ENCODE data around the gene HERPUD1.
"Not testable (repeated sequence)": the region's sequence is repeated elsewhere in the genome, so short reads cannot be mapped to it uniquely, and the experiment has no call there.

Gene HERPUD1

DNA sequence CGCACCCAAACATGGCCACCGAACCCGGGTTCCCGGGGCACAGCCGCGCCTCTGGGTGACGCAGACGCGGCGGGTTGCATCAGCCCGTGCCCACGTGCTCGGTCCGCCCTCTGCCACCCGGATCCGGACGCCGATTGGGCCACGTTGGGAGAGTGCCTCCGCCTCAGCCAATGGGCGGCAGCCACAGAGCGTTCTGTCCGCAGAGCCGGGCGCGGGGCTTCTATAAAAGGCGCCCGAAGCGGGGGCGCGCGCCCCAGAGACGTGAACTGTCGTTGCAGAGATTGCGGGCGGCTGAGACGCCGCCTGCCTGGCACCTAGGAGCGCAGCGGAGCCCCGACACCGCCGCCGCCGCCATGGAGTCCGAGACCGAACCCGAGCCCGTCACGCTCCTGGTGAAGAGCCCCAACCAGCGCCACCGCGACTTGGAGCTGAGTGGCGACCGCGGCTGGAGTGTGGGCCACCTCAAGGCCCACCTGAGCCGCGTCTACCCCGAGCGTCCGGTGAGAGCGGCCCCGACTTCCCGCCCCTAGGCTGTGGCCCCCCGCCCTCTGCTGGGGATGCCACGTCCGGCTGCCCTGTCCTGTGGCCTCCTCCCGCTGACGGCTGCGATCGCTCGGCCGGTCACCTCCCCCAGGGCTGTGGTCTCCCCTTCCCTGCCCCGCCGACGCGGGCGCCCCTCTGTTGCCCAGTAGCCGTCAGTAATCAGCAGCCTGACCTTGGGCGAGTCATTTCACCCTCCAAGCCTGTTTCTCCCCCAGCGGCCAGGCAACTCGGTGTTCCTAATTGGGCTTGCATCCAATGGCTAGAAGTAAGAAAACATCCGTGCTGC is at the start of gene HERPUD1:
Gene HERPUD1, plus strand, starts transcription at position 251 of the 829 bp plus-strand sequence. Its CDS starts 103 bp downstream, at position 354.
- DNase-seq, result peak; percentile 99

GRCh38 chr16:56883586-56883985 is 48.4 kb upstream of the HERPUD1 start:
- DNase-seq, result no peak

GRCh38 chr16:56884026-56884582 is 47.8 kb upstream of the HERPUD1 start:
- no peak for DNase-seq

DNA sequence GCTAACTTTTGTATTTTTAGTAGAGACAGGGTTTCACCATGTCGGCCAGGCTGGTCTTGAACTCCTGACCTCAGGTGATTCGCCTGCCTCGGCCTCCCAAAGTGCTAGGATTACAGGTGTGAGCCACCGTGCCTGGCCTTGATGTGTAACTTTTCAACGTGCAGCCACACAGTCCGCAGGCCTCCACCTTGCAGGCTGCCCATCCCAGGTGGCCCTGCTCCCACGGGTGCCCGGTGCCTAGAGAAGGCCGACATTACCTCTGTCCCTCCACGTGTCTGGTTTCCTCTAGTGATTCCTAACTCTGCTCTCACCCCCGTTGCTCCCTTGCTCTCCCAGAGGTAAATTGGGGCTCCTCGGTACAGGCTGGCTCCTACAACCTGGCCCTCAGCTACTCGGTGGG is 47.0 kb upstream of the HERPUD1 start:
- not testable (repeated sequence) for DNase-seq

DNA sequence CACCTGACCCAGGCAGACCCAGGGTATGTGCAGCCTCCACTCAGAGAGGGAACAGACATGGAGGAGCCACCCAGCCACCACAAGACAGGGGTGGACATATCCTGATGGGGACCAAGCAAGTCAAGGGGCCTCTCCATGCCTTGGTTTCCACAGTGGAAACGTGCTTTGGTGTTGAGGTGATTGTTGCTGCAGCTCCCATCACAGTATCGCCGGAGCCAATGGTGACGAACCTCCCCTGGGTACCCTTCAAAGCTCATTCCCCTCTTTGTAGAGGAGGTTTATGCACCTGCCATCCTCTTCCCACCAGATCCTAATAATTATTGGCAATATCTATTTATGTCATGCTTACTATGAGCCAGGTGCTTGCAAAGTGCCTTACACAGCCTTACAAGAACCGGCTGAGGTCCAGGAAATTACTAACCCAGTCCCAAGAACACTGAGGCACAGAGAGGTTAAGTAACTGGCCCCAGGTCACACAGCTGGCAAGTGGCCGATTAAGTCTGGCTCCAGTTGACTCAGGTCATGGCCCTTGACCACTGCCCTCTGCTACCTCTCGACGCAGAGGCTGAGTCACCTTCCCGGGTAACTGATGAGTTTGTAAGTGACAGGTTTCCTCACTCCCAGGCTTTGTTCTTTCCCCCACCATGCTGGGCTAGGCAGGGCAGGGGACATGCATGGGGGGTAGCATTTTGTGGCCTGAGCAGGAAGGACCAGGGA is 46.3 kb upstream of the HERPUD1 start:
- no peak for DNase-seq

- DNase-seq, result no peak
Observed at GRCh38 chr16:56886296-56886695, 45.6 kb upstream of the HERPUD1 start.

GRCh38 chr16:56886826-56887225 is 45.1 kb upstream of the HERPUD1 start:
- no peak for DNase-seq

- DNase-seq, result no peak
Observed at GRCh38 chr16:56888806-56889205, 43.1 kb upstream of the HERPUD1 start.

DNA sequence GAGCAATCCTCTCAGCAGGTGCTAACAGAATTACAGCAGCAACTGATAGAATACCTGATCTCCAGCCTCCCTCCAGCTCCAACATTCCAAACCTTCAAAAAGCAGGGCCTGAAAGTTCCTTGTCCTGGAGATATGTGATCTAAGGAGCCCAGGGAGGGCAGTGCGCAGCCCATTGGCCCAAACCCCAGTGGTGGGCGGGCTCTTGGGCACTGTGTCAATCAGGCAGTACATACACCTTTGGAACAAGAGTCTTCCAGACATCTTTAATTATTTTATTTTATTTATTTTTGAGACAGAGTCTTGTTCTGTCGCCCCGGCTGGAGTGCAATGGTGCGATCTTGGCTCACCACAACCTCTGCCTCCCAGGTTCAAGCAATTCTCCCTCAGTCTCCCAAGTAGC is 42.7 kb upstream of the HERPUD1 start:
- DNase-seq, result no peak

DNA sequence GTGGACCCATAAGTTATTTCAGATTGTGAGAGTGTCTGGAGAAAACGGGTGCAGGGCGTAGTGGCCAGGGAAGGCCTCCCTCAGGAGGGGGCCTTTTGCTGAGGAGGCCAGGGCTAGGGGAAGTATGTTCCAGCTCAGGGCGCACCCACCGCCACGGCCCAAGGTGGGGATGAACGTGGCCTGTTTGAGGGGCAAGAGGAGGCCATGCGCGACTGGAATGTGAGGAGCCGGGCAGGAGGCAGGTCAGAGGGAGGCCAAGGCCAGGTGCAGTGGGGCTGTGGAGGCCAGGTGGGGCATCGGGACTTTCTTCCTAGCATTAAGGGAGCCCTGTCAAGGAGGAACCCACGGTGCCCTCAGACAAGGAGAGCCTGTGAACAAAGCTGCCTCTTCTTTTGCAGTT is 40.3 kb upstream of the HERPUD1 start:
- DNase-seq, result no peak

DNA sequence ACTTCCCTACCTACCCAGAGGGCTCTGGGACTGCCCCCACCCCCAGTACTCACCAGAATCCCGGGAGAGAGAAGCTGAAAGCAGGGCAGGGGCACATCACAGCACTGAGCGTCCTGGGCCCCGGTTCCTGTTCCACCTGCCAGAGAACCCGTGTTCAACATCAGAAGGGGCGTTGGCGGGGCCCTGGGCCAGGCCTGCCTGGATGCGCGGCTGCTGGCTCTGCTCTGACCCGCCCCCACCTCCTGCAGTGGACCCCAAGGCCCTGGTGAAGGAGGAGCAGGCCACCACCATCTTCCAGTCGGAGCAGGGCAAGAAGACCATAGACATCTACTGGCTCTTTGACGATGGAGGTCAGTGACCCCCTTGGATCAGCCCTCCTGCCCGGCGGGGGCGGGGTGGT is 39.2 kb upstream of the HERPUD1 start:
- DNase-seq, result no peak

DNA sequence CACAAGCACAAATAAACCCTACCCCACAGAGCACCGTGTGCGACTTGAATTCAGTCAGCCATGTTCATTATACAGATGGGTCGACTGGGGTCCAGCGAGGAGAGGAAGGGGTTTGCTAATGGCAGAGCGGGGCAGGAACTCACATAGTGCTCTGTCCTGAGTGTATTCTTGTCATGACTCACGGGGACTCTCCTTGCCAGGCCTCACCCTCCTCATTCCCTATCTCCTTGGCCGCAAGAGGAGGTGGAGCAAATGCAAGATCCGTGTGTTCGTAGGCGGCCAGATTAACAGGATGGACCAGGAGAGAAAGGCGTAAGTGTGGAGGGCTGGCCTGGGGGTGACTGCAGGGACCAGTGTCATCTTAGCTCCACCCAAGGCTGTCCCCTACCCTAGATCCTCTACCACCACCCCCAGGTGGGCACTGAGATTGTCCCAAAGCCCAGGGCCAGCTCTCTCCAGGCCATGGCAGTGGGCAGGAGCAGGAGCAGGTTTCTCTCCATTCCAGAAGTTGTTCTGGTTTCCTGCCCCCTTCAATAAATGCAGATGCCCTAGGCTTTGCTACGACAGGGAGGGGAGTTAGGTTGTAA is 37.5 kb upstream of the HERPUD1 start:
- no peak for DNase-seq

GRCh38 chr16:56895813-56896212 is 36.1 kb upstream of the HERPUD1 start:
- DNase-seq, result no peak

DNA sequence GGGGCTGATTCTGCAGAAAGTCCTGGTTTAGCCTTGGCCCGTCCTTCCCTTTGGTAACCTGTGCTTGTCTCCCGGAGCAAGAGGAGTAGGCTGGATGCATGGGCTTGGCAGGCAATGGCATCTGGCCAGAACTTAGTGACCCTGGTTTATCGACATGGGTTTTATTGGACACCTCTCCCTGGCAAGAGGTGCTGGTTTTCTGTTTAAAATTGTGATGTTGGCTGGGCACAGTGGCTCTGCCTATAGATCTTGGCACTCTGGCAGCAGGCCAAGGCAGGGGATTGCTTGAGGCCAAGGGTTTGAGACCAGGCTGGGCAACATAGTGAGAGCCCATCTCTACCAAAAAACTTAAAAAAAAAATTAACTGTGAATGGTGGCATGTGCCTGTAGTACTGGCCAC is 35.7 kb upstream of the HERPUD1 start:
- no peak for DNase-seq

- no peak for DNase-seq
Observed at GRCh38 chr16:56897026-56897799, 34.7 kb upstream of the HERPUD1 start.

GRCh38 chr16:56898847-56899246 is 33.1 kb upstream of the HERPUD1 start:
- no peak for DNase-seq

DNA sequence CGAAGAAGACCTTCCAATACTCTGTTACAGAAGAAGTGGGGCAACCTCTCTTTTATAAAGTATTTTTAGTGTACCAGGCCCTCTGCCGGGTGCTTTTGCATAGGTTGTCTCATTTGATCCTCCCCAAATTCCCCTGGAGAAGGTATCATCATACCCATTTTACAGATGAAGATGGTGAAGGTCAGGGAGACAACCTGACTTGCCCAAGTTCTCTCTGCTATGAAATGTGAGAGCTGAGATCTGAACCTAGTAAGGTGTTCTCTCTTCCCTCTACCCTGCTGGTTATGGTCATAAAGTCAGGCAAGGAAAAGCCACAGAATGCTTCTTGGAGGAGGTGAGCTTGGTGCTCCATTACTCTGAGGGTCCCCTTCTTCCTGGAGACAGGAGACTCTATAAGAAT is 28.1 kb upstream of the HERPUD1 start:
- DNase-seq, result no peak

DNA sequence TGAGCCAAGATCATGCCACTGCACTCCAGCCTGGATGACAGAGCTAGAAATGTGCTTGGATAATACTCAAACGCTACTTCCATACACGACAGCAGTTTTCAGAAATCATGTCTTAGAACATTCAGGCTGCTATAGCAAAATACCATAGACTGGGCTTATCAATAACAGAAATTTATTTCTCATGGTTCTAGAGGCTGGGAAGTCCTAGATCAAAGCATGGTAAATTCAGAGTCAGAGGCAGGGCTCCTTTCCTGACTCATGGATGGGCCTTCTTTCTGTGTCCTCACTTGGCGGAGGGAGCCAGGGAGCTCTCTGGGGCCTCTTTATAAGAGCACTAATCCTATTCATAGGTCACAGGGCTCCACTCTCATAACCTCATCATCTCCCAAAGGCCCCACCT is 24.5 kb upstream of the HERPUD1 start:
- DNase-seq, result no peak

DNA sequence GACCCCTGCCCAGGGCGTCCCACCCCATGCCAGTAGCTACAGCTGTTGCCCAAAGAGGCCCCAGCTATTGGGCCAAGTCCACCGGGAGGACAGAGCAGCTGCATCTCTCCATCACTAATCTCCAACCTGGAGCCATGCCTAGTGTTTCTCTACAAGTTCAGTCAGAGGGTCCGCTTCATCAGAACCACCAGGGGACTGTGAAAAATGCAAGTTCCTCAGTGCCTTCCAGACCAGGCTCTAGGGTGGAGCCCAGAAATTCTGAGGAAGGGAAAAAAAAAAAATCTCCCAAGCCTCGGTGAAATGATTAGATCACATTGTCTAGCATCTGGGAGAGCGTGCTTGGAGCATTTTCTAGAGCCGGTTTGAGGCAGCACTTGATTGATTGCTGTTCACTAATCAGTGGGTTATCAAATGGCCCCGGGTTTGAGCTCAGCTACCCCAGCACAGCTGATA is 22.4 kb upstream of the HERPUD1 start:
- no peak for DNase-seq

- DNase-seq, result no peak
Observed at GRCh38 chr16:56910112-56910511, 21.8 kb upstream of the HERPUD1 start.

DNA sequence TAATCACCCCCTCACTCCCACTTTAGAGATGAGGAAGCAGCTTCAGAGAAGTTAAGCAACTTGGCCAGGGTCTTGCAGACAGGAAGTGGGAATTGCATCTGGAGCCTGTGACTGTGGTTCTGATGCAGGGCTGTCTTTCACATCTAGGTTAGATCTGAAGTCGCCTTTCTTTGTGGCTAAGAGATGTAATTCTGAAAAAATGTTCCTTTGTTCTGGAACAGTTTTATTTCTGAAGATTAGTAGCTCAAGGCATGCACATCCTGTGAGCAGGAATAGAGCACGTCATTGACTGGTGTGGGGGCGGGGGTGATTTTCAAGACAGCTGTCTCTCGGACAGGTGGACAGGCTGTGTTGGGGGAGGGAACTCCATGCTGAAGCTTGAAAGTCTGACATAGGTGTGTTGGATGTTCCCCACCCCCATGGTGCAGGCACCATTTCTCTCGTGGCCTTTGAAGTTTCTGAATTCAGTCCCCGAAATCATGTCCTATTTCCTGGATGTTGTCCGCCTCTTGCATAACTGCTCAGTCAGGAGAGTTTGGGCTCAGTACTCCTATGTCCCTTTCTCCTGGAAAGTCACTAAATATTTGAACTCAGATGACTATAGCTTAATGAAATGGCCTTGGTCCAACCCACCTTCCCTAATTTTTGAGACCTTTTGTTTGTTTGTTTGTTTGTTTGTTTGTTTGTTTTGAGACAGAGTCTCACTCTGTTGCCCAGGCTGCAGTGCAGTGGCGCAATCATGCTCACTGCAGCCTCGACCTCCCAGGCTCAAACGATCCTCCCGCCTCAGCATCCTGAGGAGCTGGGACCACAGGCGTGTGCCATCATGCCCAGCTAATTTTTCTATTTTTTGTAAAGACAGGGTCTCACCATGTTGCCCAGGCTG is 21.0 kb upstream of the HERPUD1 start:
- DNase-seq, result peak; percentile 57
